ENCODE data around the gene SFPQ. TPM values are rescaled to one million over a fixed set of nuclear protein-coding genes. Genes with fewer than 3 reads are reported as not detected.
A peak's percentile ranks its signal among the peaks of the same experiment; 100 is the strongest.
"Not testable (repeated sequence)": the region's sequence is repeated elsewhere in the genome, so short reads cannot be mapped to it uniquely, and the experiment has no call there.

Gene SFPQ
- total and polyA plus RNA-seq, 12 donors = 67.6 to 762 (median 181) TPM

DNA sequence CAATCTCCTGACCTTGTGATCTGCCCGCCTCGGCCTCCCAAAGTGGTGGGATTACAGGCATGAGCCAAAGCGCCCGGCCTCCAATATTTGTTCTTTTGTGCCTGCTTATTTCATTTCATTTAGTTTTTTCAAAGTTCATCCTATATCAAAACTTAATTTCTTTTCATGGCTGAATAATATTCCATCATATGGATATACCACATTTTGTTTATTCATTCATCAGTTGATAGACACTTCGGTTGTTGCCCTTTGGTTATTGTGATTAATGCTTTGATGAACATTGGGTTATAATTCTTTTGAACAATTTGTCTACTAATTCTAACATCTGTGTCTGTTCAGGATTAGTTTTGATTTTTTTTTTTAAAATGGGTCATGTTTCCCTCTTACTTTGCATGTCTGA, 41.7 kb downstream of the SFPQ start:
- intact Hi-C loops (cut with DNase I) = no loop called here
- 88 to 92% (median 92%) methylated on average over 5 of the region's 5 CpGs for WGBS, 4 donors
- Histone ChIP-seq H3K4me3 (no peak overlapping the region), H3K4me1 (replicated peaks in 1 of 2) (no peaks in the 10 kb centered on the region), H3K9me3 (replicated peaks in 1 of 3) (no peaks in the 10 kb centered on the region), H3K27ac (no peak overlapping the region), H3K27me3 (no peaks in the 10 kb centered on the region), H3K36me3 (replicated peaks in 1 of 2) (no peaks in the 10 kb centered on the region)
- TF ChIP-seq, protein P1, sequence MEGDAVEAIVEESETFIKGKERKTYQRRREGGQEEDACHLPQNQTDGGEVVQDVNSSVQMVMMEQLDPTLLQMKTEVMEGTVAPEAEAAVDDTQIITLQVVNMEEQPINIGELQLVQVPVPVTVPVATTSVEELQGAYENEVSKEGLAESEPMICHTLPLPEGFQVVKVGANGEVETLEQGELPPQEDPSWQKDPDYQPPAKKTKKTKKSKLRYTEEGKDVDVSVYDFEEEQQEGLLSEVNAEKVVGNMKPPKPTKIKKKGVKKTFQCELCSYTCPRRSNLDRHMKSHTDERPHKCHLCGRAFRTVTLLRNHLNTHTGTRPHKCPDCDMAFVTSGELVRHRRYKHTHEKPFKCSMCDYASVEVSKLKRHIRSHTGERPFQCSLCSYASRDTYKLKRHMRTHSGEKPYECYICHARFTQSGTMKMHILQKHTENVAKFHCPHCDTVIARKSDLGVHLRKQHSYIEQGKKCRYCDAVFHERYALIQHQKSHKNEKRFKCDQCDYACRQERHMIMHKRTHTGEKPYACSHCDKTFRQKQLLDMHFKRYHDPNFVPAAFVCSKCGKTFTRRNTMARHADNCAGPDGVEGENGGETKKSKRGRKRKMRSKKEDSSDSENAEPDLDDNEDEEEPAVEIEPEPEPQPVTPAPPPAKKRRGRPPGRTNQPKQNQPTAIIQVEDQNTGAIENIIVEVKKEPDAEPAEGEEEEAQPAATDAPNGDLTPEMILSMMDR (IDR thresholded peaks at IDR 0.05) = no peak
- no peak for TF ChIP-seq POLR2A (IDR thresholded peaks at IDR 0.05)
- DNase-seq = no peak

DNA sequence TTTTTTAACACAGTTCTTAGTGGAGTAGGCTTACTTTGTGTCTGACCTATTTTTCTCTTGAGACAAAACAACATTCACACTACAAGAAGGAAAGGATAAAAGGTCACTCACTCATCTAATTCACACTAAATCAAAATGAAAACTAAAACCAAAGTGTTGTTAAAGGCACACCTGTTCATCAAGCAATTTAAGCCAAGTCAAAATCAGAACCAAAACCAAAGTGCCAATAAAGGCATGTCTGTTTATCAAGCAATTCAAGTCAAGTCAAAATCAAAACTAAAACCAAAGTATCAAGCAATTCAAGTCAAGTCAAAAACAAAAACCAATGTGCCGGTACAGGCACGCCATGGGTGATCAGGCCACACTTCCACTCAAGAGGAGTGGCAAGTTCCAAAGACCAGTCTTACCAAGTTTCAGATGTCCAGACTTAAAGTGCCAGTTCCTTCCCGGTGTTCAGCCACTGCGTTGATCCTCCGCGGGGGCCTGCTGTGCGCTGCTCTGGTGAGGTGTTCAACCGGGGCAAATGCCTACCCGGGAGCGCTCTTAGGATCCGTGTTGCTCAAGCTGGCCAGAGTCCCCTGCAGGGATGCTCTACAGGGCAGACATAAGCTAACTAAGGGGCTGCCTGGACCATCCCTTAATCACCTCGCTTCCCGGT, 46.9 kb downstream of the SFPQ start:
- H3K27me3 ChIP-seq; H3K27ac ChIP-seq; H3K4me1 ChIP-seq (replicated peaks in 1 of 2); H3K36me3 ChIP-seq (replicated peaks in 1 of 2); H3K9me3 ChIP-seq (replicated peaks in 1 of 3); intact Hi-C loops (cut with DNase I): not testable (repeated sequence)
- WGBS, 4 donors = 37 to 66% (median 53%) methylated on average over 13 of the region's 13 CpGs
- peak overlapping the region in 1 of 4 donors; percentile 41 for H3K4me3 ChIP-seq
- peak in 5 of 7 donors; percentile 12 to 23 (median 17) for DNase-seq

DNA sequence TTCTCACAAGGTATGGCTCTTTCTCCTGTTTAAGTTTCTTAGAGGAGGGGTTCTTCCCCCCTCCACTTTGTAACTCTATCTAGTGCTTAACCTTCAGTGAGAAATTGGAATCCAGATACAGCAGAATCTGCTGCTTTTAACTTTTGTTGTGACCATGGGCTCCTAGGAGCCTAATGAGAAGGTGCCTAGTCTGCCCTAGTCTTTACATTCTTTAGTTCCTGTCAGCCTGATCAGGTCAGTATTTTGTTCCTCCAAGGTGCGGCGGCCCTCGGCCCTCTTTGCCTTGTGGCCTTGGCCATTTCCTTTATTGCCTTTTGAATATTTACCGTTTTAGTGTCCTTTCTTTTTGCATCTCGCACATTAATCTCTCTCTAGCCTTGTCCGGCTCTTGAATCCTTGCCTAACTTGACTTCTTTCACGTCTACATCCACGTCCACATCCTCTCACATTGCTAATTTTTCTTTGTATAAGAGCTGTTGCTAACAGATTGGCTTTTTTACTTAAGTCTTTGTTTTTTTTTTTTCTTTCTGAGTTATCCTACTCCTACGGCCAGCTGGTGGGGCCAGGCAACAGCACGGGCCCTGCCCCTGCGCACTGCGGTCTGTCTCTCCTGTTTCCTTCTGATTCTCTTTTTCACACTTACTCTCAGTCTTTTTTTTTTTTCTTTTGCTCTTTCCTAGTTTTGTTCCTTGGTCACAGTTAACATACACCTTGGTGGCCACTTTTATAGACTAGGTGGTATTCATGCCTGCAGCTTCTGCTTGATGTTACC, 49.0 kb downstream of the SFPQ start:
- Histone ChIP-seq H3K4me1 (replicated peaks in 1 of 2) (peaks cover 0 to 3% of the 10 kb centered on the region in 2 donors), H3K27ac (no peak overlapping the region), H3K36me3 (replicated peaks in 1 of 2) (no peaks in the 10 kb centered on the region), H3K9me3 (replicated peaks in 1 of 3) (no peaks in the 10 kb centered on the region), H3K4me3 (no peak overlapping the region), H3K27me3 (no peaks in the 10 kb centered on the region)
- intact Hi-C loops (cut with DNase I) = no loop called here
- 61 to 75% (median 69%) methylated on average over 12 of the region's 12 CpGs for WGBS, 4 donors
- DNase-seq = no peak
- TF ChIP-seq POLR2A (IDR thresholded peaks at IDR 0.05) = no peak
- TF ChIP-seq, protein P1 (IDR thresholded peaks at IDR 0.05) = no peak

DNA sequence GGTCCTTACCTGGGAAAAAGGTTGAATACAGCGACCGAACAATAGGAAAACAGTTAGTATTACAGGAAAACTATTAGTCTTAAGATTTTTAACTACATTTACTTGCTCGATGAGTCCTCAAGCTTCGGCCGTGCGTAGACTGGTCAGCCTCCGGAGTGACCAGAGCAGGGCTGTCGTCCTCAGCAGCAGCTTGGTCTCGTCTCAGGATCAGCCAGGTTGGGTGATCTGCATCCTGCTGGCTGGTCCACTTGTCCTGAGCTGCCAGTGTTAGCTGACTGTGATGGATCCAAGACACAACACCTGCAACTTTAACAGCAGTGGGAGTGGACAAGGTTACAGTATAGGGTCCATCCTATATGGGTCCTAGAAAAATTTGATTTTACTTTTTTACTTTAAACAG, 50.2 kb downstream of the SFPQ start:
- H3K27ac ChIP-seq; DNase-seq; H3K36me3 ChIP-seq (replicated peaks in 1 of 2); H3K4me3 ChIP-seq; H3K27me3 ChIP-seq; H3K4me1 ChIP-seq (replicated peaks in 1 of 2); H3K9me3 ChIP-seq (replicated peaks in 1 of 3); intact Hi-C loops (cut with DNase I): not testable (repeated sequence)
- 84 to 91% (median 87%) methylated on average over 9 of the region's 9 CpGs for WGBS, 4 donors

DNA sequence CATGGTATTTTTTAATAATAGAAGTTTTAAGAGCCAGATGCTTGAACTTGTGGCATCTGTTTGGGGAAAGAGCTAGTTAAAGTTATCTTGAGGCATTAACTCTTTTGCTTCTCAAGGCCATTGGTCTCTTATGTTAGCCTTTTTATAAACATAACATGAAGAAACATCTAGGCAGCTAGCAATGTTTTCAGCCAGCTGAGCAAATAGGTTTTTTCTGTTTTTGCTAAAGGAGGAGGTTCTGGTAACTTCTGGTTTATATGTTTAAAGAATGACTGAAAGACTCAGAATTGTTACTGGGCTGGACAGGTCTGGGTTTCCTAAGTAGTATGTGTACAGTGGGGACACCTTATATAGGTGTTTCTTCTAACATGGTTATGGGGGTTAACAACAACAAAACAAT, 50.7 kb downstream of the SFPQ start:
- intact Hi-C loops (cut with DNase I); H3K27me3 ChIP-seq; H3K27ac ChIP-seq: not testable (repeated sequence)

DNA sequence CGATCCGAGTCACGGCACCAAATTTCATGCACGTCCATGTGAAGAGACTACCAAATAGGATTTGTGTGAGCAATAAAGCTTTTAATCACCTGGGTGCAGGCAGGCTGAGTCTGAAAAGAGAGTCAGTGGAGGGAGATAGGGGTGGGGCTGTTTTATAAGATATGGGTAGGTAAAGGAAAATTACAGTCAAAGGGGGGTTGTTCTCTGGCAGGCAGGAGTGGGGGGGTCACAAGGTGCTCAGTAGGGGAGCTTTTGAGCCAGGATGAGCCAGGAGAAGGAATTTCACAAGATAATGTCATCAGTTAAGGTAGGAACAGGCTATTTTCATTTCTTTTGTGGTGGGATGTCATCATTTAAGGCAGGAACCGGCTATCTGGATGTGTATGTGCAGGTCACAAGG, 55.4 kb downstream of the SFPQ start:
- DNase-seq; H3K27ac ChIP-seq; H3K36me3 ChIP-seq (replicated peaks in 1 of 2); H3K4me1 ChIP-seq (replicated peaks in 1 of 2); H3K27me3 ChIP-seq; H3K4me3 ChIP-seq; H3K9me3 ChIP-seq (replicated peaks in 1 of 3); intact Hi-C loops (cut with DNase I): not testable (repeated sequence)
- WGBS, 4 donors = 86 to 92% (median 89%) methylated on average over 5 of the region's 5 CpGs

More for the DNA sequence above, 50.7 kb downstream of the SFPQ start:
- not testable (repeated sequence) for H3K36me3 ChIP-seq (replicated peaks in 1 of 2); H3K4me3 ChIP-seq; DNase-seq; H3K4me1 ChIP-seq (replicated peaks in 1 of 2); H3K9me3 ChIP-seq (replicated peaks in 1 of 3)
